Measurements from ENCODE around the gene IMPG1.
A peak's percentile ranks its signal among the peaks of the same experiment; 100 is the strongest.
"Not testable (repeated sequence)": the region's sequence is repeated elsewhere in the genome, so short reads cannot be mapped to it uniquely, and the experiment has no call there.

Gene IMPG1

DNA sequence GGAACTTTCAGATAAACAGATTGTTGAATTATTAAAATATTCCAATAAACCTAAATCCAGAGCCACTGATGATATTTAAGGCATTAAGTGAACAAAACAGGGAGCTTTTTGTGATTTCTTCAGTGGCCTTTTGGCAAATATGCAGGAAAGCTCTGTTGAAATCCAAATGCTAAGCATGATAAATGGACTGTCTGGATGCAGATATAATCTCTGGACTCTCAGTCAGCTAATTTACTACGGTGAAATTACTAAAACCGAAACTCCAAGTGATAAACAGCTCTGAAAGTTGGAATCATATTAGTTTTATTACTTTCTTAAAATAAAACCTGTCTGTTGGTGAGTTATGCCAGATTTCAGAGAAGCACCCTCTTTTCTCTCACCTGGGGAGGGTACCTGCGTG is 120.3 kb downstream of the IMPG1 start:
- no peak for DNase-seq (ENCODE audit: low read depth)

DNA sequence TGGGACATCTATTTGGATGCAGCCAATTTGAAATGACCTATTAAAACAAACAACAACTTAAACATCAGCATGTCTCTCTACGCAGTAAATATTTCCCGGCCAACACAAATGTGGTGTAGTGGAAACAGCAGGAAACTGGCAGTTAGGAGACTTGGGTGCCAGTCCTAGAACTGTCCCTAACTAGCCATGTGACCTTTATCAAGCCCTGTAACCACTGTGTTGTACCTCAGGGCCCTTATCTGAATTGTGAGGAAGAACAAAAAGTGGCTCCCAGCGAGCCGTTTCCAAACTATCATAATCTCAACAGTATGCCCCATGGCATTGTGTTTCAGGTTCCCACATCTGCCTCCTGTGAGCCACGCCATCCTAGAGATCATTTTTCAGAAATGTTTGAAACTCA is 124.5 kb downstream of the IMPG1 start:
- DNase-seq (ENCODE audit: low read depth): no peak

DNA sequence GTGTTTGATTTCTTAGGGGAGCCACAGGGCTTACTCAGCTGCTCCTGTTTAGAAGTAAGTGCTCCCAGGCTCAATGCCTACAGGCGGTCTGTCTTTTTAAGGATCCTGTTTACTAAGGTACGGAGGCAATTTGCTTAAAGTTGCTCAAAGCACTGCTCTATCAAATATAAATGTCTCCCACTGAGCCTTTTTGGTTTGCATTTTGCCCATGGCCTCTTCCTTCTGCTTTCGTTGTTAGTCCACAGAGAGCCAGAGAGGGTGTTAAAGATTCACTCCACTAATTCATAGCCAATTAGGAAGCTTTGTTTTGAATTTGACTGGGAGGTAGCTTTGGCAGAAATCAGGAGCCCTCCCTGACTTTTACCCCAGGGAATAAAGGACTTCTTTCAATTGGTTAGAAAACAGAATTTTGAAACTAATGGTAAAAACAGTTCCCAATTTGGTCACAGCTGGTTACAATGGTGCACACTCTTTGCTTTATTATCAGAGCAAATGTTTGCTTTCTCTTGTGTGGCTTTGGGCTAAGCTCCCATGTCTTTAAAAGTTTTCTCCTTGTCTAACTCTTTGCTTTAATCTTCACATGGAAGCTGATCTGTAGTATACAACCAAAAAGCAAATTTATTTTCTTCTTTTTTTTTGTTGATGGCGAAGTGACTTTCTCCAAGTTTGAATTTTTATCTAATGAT is 126.2 kb downstream of the IMPG1 start:
- no peak for DNase-seq (ENCODE audit: low read depth)

DNA sequence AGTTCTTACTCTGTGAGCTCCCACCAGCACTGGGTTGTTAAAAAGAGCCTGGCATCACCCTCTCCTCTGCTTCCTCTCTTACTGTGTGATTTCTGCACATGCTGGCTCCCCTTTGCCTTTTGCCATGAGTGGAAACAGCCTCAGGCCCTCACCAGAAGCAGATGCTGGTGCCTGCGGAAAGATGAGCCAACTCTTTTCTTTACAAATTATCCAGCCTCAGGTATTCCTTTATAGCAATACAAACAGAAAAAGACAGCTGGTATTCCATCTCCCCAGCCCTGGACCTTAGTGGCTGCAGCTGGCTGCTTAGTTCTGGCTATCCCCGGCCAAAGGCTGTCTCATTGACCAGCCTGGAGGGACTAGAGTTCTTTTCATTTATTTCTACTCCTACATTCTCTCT is 129.1 kb downstream of the IMPG1 start:
- no peak for DNase-seq (ENCODE audit: low read depth)

DNA sequence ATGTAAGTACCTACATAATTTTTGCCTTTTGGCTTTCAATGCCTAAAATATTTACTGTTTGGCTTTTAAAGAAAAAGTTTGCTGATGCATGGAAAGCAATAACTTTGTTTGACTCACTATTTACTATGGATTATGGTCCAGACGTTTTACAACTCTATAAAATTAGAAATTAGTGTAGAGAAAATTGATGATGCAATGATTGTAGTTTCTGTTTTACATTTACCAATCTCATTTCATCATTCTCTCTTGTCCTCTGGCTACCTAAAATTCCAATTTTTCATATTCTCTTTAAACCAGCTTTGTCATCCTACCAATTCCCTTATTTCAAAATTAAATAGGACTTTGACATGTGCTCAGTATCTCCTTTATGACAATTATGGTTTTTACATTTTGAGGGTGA is 131.0 kb downstream of the IMPG1 start:
- no peak for DNase-seq (ENCODE audit: low read depth)

DNA sequence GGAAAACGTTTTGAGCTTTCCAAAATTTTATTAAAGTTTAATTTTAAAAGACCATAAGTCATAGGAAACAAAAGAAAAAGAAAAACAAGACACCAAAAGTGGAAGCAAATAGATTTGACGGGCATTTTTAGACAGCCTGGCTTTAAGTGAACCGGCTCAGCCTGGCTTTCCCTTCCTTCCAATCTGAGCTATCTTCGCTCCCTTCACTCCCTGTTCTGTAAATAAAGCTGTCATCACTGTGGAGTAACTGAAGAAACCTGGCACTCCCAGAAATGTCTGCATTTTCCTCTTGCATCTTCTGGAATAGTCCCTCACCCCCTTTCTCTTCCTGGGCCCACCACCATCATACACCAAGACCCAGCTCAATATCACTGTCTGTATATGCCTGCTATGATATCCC is 131.9 kb downstream of the IMPG1 start:
- no peak for DNase-seq (ENCODE audit: low read depth)

DNA sequence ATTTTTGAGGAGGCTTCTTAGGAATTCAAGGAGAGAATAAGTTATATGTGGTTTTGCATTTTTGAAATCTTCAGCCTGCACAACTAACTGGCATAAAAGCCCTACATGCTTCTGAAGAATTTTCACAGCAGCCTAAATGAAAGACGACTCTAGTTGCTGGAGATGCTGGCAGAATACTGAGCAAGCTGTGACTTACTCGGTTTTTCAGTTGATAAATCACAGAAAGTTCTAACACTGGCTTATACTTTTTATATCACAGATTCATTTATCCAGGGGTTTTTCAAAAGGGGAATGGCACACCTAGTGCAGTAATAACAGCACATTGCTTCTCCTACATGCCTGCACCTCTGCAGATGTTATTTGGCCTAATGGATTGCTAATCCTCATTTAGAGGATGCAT is 134.6 kb downstream of the IMPG1 start:
- DNase-seq (ENCODE audit: low read depth): no peak

DNA sequence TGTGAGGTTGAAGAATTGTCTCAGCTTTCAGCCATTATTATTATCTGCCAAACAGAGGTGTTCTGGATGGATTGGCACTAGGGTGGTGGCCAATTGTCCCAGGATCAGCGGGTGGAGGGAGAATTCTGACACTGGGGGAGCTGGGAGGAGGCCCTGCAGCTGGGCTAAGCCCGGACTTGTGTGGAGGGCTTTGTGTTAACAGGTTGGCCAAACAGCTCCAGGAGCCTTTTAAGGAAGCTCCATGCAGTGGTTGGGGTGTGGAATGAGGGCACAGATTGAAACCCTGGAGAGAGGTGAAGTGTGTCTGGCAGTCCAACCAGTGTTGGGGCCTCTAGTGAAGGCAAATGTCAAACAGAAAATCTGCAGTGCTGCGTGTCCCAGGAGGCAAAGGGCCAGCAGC is 135.8 kb downstream of the IMPG1 start:
- DNase-seq (ENCODE audit: low read depth): no peak

DNA sequence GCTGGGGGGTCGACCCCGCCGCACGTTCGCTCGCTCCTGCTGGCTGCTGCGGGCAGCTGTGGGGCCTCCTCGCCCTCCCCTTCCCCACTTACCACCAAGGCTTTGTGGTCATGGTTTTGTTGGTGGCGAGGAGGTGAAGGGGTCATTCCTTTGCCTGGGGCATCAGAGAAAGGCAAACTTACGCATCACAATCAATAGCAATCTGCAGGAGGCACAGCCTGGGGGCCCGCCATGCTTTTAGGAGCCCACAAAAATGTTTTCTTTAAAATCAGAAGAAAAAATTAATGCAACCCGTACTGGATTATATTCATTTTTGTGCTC is 137.0 kb downstream of the IMPG1 start:
- DNase-seq (ENCODE audit: low read depth): no peak

DNA sequence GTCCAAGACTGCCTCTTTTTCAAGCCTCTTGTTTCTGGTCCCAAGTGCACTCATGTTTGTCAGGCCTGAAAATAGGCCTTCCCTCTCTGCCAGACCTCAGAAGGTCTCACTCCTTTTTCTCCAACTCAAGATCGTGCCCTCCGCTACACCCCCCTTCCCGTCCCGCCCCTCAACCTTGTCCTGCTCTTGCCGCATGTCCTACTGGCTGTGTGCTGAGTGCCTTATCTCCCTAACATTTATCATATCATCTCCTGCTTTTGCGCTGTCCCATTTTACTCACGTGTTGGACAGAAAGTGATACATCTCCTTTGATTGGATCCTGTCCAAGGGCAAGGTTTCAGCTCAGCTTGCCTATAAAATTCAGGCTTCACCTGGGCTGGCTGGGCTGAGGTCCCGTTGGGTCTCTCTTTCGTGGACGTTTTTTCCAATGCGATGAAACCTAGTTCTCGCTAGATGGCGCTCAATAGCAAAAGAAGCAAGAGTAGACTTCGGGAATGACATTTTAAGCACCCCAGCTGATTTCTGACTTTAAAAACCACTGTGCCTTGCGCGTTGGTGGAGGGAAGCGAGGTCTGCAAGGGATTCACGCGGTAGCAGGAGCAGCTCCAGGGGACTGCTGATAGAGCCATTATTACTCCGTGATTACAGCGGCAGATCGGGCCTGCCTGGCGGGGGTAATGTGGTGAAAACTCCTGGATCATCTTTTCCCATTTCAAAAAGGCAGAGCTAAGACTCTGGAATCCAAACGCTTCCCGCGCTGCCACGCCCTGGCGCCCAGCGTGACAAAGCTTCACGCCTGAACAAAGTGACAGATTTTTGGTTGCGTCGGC is 137.6 kb downstream of the IMPG1 start:
- DNase-seq (ENCODE audit: low read depth): peak; percentile 83

DNA sequence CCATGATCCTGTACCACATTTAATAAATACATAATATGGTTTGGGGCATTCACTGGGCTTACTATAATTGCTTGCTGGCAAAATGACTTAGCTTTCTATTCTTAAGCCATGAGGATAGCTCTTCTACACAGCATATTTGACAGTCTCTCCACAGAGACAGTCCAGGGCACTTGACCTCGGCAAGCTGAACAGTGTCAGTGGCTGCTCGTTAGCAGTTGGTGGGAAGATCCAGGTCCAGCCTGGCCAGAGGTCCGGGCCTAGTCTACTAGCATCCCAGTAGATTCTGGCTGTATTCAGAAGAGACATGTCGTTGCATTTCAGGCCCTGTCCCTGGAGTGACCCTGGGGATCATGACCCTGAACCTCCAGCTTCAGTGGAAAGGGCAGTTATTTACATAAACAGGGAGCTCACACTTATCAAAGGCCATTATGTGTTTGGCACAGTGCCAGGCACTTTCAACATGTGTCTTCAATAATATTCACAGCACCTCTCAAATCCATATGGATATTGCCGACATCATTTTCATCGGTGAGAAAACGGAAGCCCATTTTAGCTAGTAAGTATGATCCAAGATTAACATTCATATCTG is 139.0 kb downstream of the IMPG1 start:
- no peak for DNase-seq (ENCODE audit: low read depth)

DNA sequence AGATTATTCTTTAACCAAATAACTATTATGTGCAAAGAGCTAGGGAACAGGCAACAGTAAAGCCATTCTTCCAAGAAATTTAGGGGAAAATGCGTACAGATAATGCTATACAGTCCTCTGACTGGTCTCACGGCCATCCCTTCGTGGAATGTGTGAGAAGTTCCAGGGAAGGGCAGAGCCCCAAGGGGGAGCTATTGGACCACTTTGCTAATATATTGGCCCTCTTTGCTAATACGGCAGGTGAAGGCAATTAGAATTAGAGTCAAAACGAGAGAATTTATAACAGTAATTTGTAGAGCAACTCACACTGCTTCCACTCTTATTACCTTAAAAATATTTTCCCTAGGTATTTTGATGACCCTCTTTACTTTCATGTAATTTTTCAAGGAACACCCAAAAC is 140.4 kb downstream of the IMPG1 start:
- peak; percentile 22 for DNase-seq (ENCODE audit: low read depth)

DNA sequence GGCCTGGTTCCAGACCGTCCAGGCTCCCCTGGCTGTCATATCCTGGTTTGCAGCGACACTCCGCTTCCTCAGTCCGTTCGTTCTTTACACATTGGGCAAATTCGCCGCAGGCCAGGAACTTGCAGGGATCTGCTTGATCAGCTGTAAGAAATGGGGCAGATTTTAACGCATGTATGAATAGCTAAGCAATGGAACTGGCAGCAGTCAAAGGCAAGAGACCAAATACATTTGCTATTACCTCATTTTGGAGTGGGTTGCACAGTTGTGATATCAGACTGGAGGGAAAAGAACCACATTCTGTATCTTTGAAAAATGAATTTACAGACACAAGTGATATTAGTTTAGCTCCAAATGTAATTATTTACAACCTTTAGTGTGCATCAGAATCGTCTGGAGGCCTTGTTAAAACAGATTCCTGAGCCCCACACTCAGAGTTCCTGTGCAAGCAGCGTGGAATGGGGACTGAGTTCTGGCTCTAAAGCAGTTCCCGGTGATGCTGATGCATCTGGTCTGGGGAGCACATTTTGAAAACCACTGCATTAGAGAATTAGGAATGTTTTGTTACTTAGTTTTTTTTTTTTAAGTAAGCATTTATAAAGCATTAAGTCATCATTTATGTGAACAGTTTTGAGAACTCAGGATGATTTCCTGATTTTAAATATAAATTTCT is 141.3 kb downstream of the IMPG1 start:
- DNase-seq (ENCODE audit: low read depth): peak; percentile 51

DNA sequence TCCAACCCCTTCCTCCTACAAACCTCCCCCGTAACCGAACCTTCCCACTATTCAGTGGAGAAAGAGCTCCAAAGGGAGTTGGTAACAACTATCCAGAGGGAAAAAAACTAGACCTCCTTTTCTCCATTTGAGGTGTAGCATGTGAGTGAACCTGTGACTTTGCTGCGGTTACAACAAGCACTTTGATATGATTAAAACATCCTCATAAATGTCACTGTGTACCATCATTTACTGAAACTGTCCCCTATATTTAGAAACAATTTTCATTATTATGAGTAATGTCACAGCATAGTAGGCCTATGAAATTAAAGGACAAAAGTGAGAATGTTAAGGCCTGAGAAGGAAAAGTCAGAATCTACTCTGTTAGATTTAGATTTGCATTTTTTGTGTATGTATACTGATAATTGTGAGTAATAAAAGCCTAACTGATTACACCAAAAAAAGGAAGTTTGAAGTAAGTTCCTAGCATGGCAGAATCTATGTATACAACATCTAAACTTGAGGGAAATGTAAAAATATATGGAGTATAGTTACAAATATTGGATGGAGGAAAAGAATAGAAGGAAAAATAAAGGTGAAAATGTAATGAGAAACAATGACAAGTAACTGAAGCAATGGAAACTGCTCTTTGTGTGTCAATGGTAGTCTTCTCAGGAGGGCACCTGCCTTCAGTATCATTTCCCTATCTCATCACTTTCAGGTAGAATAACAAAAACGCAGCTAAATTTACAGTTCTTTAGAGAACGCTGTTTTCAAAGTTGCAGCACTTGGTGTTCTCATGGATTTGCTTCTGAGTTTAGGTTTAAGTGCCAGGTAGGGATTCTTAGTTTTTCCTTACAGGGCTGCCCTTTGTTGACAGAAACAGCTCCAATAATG is 145.9 kb downstream of the IMPG1 start:
- DNase-seq (ENCODE audit: low read depth): no peak

DNA sequence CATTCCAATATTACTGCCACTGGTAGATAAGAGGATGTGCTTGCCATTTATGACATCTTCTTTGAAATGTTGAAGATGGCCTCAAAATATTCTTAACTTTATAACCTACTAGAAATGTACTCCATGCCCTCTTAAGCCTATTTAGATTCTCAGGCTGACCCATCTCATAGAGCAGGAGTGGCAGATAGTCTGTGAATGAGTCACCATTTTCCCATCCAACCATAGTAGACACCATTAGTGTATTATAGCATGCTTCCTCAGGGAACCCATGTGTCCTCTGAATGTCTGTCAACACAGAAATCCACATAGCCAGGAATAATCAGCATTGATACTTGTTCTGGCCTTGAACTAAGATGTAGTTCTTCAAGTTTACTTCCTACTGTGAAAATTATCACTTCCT is 150.2 kb downstream of the IMPG1 start:
- peak; percentile 67 for DNase-seq (ENCODE audit: low read depth)

DNA sequence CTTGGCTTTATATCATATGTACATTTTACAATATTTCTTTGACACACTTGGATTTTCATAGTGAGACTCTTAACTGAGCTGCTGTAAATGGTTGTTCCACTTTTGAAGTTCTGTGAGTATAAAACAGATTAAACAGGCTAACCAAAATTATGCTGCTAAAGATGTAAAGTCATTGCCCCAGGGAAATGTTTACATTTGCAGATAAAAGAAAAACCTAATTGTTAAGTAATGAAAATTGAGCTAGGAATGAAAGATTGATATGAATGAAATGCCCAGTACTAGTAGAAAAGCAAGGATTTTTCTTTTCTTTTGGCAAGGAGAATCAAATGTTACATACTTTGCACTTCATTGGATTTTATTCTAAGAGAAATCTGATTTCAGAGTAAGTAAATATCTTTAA is 159.4 kb downstream of the IMPG1 start:
- no peak for DNase-seq (ENCODE audit: low read depth)

DNA sequence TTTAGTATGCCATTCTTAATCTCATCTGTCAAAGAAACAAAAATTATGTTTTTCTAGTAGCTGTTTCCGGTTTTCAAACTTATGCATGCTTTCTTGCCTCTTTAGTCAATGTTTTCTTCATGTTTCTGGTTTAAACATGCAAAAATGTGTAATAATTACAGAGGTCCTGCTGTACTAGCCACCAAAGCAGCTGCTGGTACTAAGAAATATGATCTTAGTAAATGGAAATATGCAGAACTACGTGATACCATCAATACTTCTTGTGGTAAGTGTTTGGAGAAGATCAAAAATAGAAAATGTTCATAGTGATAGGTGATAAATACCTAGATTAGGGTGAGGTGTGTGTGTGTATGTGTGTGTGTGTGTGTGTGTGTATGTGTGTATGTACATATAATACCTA is 165.0 kb downstream of the IMPG1 start:
- no peak for DNase-seq (ENCODE audit: low read depth)

DNA sequence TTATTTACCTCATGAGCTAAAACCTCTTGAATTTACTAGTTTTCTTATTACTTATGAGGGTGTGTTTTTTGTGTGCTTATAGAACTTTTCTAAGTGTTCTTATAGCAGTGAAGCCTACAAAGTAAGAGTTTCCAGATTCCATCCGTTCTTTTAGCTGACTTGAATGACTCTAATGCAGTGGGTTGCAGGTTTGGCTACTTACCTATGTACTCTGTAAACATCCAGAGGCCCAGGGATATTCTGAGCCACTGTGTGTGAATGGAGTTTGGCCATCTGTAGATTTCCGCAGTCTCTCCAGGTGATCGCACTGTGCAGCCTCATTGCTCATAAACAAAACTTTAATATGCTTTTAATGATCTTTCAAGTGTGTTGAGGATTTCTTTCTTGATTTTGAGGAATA is 165.6 kb downstream of the IMPG1 start:
- no peak for DNase-seq (ENCODE audit: low read depth)

DNA sequence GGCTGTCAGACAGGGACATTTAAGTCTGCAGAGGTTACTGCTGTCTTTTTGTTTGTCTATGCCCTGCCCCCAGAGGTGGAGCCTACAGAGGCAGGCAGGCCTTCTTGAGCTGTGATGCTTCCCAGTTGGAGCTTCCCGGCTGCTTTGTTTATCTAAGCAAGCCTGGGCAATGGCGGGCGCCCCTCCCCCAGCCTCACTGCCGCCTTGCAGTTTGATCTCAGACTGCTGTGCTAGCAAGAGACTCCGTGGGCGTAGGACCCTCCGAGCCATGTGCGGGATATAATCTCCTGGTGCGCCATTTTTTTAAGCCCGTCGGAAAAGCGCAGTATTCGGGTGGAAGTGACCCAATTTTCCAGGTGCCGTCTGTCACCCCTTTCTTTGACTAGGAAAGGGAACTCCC is 167.3 kb downstream of the IMPG1 start:
- not testable (repeated sequence) for DNase-seq (ENCODE audit: low read depth)

DNA sequence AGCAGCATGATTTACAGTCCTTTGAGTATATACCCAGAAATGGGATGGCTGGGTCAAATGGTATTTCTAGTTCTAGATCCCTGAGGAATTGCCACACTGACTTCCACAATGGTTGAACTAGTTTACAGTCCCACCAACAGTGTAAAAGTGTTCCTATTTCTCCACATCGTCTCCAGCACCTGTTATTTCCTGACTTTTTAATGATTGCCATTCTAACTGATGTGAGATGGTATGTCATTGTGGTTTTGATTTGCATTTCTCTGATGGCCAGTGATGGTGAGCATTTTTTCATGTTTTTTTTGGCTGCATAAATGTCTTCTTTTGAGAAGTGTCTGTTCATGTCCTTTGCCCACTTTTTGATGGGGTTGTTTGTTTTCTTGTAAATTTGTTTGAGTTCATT is 172.2 kb downstream of the IMPG1 start:
- DNase-seq (ENCODE audit: low read depth): not testable (repeated sequence)

DNA sequence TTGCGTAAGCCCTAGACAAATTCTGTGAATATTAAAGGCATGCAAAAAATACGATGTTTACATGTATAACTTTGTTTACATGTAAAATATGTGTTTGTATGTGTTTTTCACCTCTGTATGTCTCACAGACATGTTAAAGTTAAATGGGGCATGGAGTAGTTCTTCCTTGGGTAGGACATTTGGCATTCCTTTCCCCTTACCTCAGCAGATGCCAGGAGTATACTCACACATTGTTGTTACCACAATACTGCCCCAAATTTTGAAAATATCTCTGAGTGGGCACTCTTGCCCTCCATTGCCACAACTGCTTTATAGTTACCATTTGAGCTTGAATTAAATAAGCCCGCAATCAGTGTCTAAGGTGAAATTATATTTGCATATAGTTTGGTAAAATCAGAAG is 175.9 kb downstream of the IMPG1 start:
- peak; percentile 7 for DNase-seq (ENCODE audit: low read depth)

DNA sequence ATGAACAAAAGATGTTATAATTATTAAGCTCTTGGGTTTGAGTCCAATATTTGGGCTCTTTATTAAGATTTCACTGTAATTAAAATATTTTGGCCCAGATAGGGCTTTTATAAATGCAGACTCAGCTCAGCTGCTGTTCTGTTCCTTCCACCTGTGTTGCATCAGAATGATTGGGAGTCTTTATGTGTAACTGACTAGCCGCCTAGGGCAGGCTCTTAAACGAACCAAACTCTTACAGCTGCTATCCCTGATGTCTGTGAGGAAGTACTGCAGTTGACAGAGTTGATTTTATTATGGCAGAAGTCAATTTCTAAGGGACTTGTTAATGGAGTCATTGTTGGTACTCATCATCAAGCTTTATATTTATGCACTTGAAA is 178.7 kb downstream of the IMPG1 start:
- DNase-seq (ENCODE audit: low read depth): no peak
